Thymus (tissue), 11 donors: Measurements from ENCODE around the gene C17orf75. TPM values are rescaled to one million over a fixed set of nuclear protein-coding genes. Genes with fewer than 3 reads are reported as not detected.
A peak's percentile ranks its signal among the peaks of the same experiment; 100 is the strongest.

Experiments
- DNase-seq, 9 donors: peaks; one replicate each; pipeline ENCODE4 v3.0.0-alpha.2; 2013; ENCODE audit warnings: low spot score in 9 of 9, low read depth in 6 of 9, missing footprints in 1 of 9
- H3K27ac ChIP-seq, 2 donors: one replicate each; pipeline ENCODE4 v1.5.1; 2013; ENCODE audit warnings: control low read depth in 1 of 2, low read depth in 1 of 2, low read length in 1 of 2, mild to moderate bottlenecking in 1 of 2, moderate library complexity in 1 of 2
- H3K27me3 ChIP-seq, 2 donors: one replicate each; pipeline ENCODE4 v1.5.1; 2013; ENCODE audit warnings: low read length in 1 of 2; ENCODE audit not compliant: control insufficient read depth in 2 of 2, insufficient read depth in 1 of 2
- H3K36me3 ChIP-seq, 2 donors: one replicate each; pipeline ENCODE4 v1.5.1; 2013; ENCODE audit warnings: low read length in 1 of 2, mild to moderate bottlenecking in 1 of 2, moderate library complexity in 1 of 2; ENCODE audit not compliant: control insufficient read depth in 2 of 2, insufficient read depth in 2 of 2
- H3K4me1 ChIP-seq, 2 donors: one replicate each; pipeline ENCODE4 v1.5.1; 2013; ENCODE audit warnings: low read length in 2 of 2; ENCODE audit not compliant: control insufficient read depth in 2 of 2, insufficient read depth in 2 of 2
- H3K4me3 ChIP-seq, 2 donors: one replicate each; pipeline ENCODE4 v1.5.1; 2013; ENCODE audit warnings: low read length in 2 of 2, control low read depth in 1 of 2, mild to moderate bottlenecking in 1 of 2
- H3K9me3 ChIP-seq, 2 donors: one replicate each; pipeline ENCODE4 v1.5.1; 2013; ENCODE audit warnings: low read length in 1 of 2, mild to moderate bottlenecking in 1 of 2; ENCODE audit not compliant: control insufficient read depth in 2 of 2, insufficient read depth in 1 of 2
- WGBS: extraction: QIAGEN DNeasy Blood & Tissue Kit; methylation state at CpG from one replicate; pipeline ENCODE4 v1.1.7; 2013; 5-methylcytosine and 5-hydroxymethylcytosine counted together
- polyA plus RNA-seq: library from polyadenylated mRNA; stranded (reverse); fragments of 200-250 nt; gene quantifications from one replicate; pipeline ENCODE4 v1.2.3, GENCODE V29; 2013
- total RNA-seq: library from RNA; stranded (reverse); fragments of 120-200 nt; gene quantifications from one replicate; pipeline ENCODE4 v1.2.4, GENCODE V29; 2013
- donor health status: healthy.

The C17orf75 gene
- total and polyA plus RNA-seq, 2 donors = 21.5 to 30.7 TPM

DNA sequence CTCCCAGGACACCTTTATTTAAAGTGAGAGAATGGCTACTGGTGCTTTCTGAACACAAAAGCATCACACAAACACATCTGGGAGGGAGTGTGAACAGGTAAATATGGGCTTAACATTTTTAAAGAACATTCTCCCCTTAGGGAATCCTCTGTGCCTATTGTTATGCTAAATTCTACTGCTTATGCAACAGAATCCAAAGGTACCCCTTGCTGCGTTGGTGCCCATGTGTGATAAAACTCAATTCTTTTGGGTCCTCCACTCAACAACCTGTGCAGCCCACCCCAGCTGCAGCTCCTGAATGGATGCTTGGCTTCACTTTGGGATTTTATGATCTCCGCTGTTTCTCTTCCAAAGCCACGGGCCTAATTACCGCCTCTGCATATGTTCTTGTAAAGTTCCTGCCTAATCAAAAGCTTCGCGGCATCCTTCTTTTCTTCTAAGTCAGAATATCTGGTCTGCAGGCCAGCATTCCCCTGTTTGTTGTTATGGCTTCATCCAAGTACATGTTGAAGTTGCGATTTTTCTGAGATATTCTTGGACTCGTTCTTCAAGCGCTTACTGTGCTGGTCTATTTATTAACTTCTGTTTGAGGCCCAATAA lies 52.4 kb downstream of the C17orf75 start:
- Histone ChIP-seq H3K9me3 (no peaks in the 10 kb centered on the region), H3K36me3 (no peaks in the 10 kb centered on the region), H3K4me3 (no peak overlapping the region), H3K27ac (no peak overlapping the region), H3K27me3 (no peaks in the 10 kb centered on the region), H3K4me1 (peaks cover 8 to 29% of the 10 kb centered on the region in 2 donors)
- DNase-seq = no peak
- WGBS = 94% methylated on average over 9 of the region's 9 CpGs

DNA sequence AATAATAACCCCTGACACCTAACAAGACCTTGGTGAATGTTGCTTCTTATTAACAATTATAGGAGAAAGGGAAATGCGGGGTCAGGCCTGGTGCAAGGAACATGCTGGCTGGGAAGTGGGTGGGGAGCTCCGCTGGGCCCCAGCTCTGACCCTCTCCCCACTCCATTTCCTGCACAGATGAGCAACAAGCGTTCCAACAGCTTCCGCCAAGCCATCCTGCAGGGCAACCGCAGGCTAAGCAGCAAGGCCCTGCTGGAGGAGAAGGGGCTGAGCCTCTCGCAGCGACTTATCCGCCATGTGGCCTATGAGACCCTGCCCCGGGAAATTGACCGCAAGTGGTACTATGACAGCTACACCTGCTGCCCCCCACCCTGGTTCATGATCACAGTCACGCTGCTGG lies 53.4 kb downstream of the C17orf75 start:
- no peak overlapping the region for H3K4me3 ChIP-seq
- WGBS = 13% methylated on average over 11 of the region's 11 CpGs
- H3K27me3 ChIP-seq = no peaks in the 10 kb centered on the region
- peaks cover 8 to 37% of the 10 kb centered on the region in 2 donors for H3K4me1 ChIP-seq
- H3K27ac ChIP-seq = no peak overlapping the region
- peak in 2 of 9 donors; percentile 22 to 41 for DNase-seq
- no peaks in the 10 kb centered on the region for H3K36me3 ChIP-seq
- no peaks in the 10 kb centered on the region for H3K9me3 ChIP-seq

DNA sequence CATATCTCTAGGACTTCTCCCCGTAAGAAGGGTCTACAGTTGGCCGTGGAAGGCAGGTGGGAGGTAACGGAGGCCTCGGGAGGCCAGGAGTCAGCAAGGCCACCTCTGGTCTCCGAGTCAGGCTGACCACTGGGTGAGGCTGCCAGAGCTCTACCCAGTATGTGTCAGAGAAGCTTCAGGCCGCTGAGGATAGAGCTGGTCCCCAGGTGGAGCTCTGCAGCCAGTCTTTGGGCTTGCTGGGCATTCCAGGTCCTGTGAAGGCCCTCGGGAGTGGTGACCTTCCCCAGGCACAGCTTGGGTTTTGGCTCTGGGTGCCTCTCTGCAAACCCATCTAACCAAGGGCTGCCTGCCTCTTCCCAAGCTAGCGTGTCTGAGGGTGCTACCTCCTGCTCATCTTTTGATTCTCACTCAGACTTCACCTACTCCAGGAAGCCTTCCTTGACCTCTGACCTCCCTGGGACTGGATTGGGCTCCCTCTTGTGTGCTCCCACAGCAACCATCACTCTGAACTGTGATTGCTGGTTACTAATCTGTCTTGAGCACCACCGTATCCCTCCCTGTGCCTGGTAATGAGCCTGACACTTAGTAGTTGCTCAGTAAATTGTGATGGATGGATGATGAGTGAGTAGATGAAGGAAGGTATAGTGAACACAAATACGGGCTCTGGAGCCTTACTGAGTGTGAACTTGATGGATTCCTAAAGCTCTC lies 54.0 kb downstream of the C17orf75 start:
- no peak overlapping the region for H3K27ac ChIP-seq
- no peak for DNase-seq
- WGBS = 92% methylated on average over 10 of the region's 10 CpGs

DNA sequence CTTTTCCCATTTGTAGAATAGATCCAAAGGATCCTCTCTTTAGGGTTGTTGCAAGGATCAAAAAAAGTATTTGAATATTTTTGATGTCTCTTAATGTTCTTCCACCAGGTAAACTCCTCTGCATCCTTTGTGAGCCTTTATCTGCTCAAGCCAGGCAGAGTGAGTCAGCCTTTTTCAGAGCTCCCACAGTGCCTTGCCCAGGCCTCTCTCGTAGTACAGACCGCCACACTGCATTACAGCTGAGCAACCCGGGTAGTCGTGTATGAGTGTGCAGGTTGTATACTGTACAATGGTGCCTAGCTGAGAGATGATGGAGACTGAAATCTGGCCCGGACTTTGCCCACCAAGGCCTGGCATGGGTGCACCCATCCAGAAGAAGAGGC lies 55.5 kb downstream of the C17orf75 start:
- no peak overlapping the region for H3K4me3 ChIP-seq
- H3K36me3 ChIP-seq = no peaks in the 10 kb centered on the region
- no peaks in the 10 kb centered on the region for H3K27me3 ChIP-seq
- no peak for DNase-seq
- H3K9me3 ChIP-seq = no peaks in the 10 kb centered on the region
- 46% methylated on average over 5 of the region's 5 CpGs for WGBS
- no peak overlapping the region for H3K27ac ChIP-seq
- peaks cover 8 to 41% of the 10 kb centered on the region in 2 donors for H3K4me1 ChIP-seq

More for the DNA sequence above, 54.0 kb downstream of the C17orf75 start:
- no peak overlapping the region for H3K4me3 ChIP-seq
- no peaks in the 10 kb centered on the region for H3K27me3 ChIP-seq
- no peaks in the 10 kb centered on the region for H3K36me3 ChIP-seq
- H3K9me3 ChIP-seq = no peaks in the 10 kb centered on the region
- peaks cover 8 to 39% of the 10 kb centered on the region in 2 donors for H3K4me1 ChIP-seq

DNA sequence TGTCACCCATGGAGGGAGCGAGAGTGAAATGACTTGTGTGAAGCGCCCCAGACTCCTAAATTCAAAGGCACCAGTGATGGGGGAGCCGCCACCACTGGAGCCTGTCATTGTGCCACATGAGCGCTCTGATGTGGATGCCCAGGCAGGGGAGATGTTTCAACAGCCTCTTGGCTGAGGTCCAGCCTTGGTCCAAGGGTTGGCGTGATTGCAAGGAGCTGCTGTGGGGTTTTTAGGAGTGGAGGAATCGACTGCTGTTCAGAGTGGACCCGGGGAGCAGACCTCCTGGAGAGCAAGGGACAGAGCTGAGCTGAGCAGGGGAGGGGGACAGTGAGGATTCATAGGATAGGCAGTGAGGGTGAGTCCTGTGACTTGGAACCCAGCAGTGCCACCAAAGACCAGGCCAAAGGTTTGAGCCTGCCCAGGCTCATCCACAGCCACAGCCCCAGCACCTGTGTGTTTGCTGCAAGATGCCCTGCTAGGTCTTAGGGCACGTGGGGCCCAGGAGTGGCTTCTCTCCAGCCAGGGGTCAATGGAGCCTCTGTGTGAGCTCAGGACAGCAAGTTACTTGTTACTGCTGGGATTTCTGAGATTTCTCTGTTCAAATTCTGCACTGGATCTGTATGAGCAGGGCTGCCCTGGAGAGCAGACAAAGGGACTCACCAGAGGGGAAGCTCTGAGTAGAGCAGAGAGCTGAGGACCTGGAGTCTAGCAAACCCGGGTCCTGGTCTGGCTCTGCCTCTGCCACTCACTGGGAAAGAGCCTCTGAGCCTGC lies 56.0 kb downstream of the C17orf75 start:
- Histone ChIP-seq H3K9me3 (no peaks in the 10 kb centered on the region), H3K27ac (no peak overlapping the region), H3K4me3 (no peak overlapping the region), H3K36me3 (no peaks in the 10 kb centered on the region), H3K27me3 (no peaks in the 10 kb centered on the region), H3K4me1 (peaks cover 8 to 41% of the 10 kb centered on the region in 2 donors)
- WGBS = 92% methylated on average over 9 of the region's 9 CpGs
- DNase-seq = no peak

DNA sequence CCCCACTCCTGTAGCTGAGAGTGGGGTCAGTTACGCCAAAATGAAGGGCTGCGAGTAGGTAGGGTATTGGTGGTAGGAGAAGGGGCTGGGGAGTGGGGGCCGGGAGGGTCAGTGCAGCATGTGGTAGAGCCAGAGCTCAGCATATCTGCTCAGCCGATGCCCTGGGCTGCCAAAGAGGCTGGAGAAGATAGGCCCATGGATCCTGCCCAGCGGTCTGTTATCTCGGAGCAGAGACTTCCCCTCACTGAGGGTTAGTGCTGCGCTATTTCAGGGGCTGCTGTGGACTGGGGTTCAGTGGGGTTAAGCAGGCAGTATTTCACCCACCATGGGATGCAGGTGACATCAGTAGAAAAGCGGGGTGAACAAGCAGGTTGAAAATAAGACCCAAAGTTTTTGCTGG lies 56.7 kb downstream of the C17orf75 start:
- DNase-seq = no peak
- Histone ChIP-seq H3K4me1 (peaks cover 8 to 41% of the 10 kb centered on the region in 2 donors), H3K27ac (no peak overlapping the region), H3K36me3 (no peaks in the 10 kb centered on the region), H3K9me3 (no peaks in the 10 kb centered on the region), H3K4me3 (no peak overlapping the region), H3K27me3 (no peaks in the 10 kb centered on the region)
- 96% methylated on average over 8 of the region's 8 CpGs for WGBS

DNA sequence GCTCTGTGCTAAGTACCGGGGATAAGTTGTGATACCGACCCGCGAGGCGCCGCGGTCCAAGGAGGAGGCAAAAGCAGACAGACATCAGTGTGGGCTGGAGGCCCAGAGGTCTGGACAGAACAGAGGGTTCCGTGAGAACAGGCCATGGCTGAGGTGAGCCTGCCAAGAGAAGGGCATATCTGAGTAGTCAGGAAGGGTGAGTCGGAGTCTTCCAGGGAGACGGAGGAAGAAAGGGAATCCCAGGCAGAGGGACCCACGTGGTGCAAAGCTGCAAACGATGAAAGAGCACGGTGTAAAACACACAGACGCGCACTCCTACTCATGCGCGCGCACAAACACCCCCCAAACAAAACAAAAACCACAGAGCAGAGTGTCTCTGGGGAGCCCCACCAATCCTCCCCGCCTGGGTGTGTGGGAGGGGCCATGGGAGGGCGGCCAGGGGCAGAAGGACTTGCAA lies 58.2 kb downstream of the C17orf75 start:
- no peaks in the 10 kb centered on the region for H3K27me3 ChIP-seq
- peaks cover 7 to 38% of the 10 kb centered on the region in 2 donors for H3K4me1 ChIP-seq
- no peak overlapping the region for H3K27ac ChIP-seq
- peak in 2 of 9 donors; percentile 15 to 37 for DNase-seq
- H3K9me3 ChIP-seq = no peaks in the 10 kb centered on the region
- no peak overlapping the region for H3K4me3 ChIP-seq
- WGBS = 71% methylated on average over 20 of the region's 20 CpGs
- no peaks in the 10 kb centered on the region for H3K36me3 ChIP-seq

DNA sequence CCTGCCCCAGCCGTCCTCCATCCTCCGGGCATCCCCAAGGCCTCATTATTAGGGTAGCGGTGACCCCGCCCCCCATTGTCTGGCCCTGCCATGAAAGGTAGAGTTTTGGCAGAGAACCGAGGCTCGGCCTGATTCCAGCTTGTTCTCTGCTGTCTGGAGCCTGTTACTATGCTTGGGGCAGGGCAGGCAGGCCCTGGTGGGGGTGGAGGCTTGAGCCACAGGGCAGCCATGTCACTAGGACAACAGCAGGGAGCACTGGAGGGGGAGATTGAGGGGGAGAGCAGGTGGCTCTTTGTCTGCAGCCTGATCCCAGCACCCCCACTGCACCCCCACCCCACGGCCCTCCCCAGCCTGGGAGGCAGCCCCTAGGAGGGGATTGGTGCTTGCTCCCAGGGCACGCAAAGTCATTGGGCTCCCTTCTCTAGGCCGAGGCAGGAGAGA lies 60.9 kb downstream of the C17orf75 start:
- 93% methylated on average over 9 of the region's 9 CpGs for WGBS
- DNase-seq = no peak
- Histone ChIP-seq H3K4me3 (no peak overlapping the region), H3K27me3 (no peaks in the 10 kb centered on the region), H3K36me3 (no peaks in the 10 kb centered on the region), H3K9me3 (no peaks in the 10 kb centered on the region), H3K27ac (no peak overlapping the region), H3K4me1 (peaks cover 0 to 16% of the 10 kb centered on the region in 2 donors)
